HL-60 (cell line): ENCODE measurements around the gene CPXM1.

Source experiments
- DNase-seq, 2 experiments: peaks; one replicate each; pipeline ENCODE4 v3.0.0-alpha.2; 2010 to 2020; ENCODE audit warnings: low read depth in 1 of 2, low spot score in 1 of 2
- H3K27ac ChIP-seq: fragments of 250-450 bp; sonication (Bioruptor Pico); replicated peaks from 2 replicates; pipeline ENCODE4 v1.5.1; 2020; ENCODE audit warnings: mild to moderate bottlenecking, moderate library complexity
- H3K27me3 ChIP-seq: fragments of 250-450 bp; sonication (Bioruptor Pico); 2 replicates; pipeline ENCODE4 v1.5.1; 2021; ENCODE audit warnings: mild to moderate bottlenecking, moderate library complexity; ENCODE audit not compliant: insufficient read depth, poor library complexity, severe bottlenecking
- H3K4me3 ChIP-seq: replicated peaks from 2 replicates; pipeline ENCODE4 v1.5.1; 2011; ENCODE audit warnings: mild to moderate bottlenecking, control low read depth, low read length; ENCODE audit not compliant: insufficient read depth
- GABPA ChIP-seq: IDR thresholded peaks from 2 replicates; pipeline ENCODE4 v1.6.1; 2012; ENCODE audit warnings: low read depth
- POLR2AphosphoS5 ChIP-seq: IDR thresholded peaks from 2 replicates; pipeline ENCODE4 v1.6.1; 2012; ENCODE audit warnings: low read depth
- SPI1 ChIP-seq: IDR thresholded peaks from 2 replicates; pipeline ENCODE4 v1.6.1; 2012; ENCODE audit warnings: low read depth, mild to moderate bottlenecking, borderline replicate concordance
- TF ChIP-seq, protein P1 (sequence below): IDR thresholded peaks from 2 replicates; pipeline ENCODE4 v1.6.1; 2012; ENCODE audit warnings: low read depth; ENCODE audit not compliant: insufficient replicate concordance
- TF ChIP-seq, protein P2 (sequence below): IDR thresholded peaks from one replicate; pipeline ENCODE4 v1.5.1; 2011; ENCODE audit warnings: low read length, control low read depth, inconsistent platforms; ENCODE audit not compliant: insufficient read depth

The CPXM1 gene

DNA sequence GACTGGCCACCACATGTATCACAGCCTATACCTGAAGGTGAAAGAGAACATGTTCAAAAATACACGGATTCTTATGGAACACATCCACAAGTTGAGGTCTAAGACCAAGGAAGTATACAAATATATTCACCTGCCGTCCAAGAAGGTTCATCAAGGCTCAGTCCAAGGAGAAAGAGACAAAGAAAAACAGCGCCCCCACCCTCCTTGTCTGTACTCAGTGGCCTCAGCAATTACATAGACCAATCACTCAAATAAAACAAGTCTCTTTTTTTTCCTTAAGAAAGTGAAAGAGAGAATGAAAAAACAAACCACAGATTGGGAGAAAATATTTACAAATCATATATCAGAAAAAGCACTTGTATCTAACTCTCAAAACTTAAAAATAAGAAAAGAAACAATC, 19.5 kb downstream of the CPXM1 start:
- Histone ChIP-seq H3K27me3 (peaks cover 2% of the 10 kb centered on the region), H3K4me3 (no peak overlapping the region), H3K27ac (no peak overlapping the region)
- DNase-seq: no peak
- TF ChIP-seq, protein P1, sequence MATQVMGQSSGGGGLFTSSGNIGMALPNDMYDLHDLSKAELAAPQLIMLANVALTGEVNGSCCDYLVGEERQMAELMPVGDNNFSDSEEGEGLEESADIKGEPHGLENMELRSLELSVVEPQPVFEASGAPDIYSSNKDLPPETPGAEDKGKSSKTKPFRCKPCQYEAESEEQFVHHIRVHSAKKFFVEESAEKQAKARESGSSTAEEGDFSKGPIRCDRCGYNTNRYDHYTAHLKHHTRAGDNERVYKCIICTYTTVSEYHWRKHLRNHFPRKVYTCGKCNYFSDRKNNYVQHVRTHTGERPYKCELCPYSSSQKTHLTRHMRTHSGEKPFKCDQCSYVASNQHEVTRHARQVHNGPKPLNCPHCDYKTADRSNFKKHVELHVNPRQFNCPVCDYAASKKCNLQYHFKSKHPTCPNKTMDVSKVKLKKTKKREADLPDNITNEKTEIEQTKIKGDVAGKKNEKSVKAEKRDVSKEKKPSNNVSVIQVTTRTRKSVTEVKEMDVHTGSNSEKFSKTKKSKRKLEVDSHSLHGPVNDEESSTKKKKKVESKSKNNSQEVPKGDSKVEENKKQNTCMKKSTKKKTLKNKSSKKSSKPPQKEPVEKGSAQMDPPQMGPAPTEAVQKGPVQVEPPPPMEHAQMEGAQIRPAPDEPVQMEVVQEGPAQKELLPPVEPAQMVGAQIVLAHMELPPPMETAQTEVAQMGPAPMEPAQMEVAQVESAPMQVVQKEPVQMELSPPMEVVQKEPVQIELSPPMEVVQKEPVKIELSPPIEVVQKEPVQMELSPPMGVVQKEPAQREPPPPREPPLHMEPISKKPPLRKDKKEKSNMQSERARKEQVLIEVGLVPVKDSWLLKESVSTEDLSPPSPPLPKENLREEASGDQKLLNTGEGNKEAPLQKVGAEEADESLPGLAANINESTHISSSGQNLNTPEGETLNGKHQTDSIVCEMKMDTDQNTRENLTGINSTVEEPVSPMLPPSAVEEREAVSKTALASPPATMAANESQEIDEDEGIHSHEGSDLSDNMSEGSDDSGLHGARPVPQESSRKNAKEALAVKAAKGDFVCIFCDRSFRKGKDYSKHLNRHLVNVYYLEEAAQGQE: no peak
- no peak for TF ChIP-seq SPI1
- TF ChIP-seq, protein P2, sequence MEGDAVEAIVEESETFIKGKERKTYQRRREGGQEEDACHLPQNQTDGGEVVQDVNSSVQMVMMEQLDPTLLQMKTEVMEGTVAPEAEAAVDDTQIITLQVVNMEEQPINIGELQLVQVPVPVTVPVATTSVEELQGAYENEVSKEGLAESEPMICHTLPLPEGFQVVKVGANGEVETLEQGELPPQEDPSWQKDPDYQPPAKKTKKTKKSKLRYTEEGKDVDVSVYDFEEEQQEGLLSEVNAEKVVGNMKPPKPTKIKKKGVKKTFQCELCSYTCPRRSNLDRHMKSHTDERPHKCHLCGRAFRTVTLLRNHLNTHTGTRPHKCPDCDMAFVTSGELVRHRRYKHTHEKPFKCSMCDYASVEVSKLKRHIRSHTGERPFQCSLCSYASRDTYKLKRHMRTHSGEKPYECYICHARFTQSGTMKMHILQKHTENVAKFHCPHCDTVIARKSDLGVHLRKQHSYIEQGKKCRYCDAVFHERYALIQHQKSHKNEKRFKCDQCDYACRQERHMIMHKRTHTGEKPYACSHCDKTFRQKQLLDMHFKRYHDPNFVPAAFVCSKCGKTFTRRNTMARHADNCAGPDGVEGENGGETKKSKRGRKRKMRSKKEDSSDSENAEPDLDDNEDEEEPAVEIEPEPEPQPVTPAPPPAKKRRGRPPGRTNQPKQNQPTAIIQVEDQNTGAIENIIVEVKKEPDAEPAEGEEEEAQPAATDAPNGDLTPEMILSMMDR: no peak

DNA sequence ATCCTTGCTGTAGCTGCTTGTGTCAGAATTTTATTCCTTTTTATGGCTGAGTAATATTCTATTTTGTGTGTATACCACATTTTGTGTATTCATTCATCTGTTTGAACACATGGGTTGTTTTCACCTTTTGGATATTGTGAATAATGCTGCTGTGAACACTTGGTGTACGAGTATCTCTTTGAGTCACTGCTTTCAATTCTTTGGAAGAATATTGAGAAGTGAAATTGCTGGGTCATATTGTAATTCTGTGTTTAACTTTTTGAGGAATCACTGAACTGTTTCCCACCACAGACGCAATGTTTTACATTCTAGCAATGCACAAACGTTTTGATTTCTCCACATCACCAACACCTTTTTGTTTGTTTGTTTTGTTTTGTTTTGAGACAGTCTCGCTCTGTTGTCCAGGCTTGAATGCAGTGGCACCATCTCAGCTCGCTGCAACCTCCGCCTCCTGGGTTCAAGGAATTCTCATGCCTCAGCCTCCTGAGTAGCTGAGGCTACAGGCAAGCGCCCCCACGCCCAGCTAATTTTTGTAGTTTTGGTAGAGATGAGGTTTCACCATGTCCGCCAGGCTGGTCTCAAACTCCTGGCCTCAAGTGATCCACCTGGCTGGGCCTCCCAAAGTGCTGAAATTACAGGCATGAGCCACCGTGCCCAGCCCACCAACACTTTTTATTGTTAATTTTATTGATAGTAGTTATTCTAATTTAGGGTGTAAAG, 21.7 kb downstream of the CPXM1 start:
- Histone ChIP-seq H3K27ac (no peak overlapping the region), H3K27me3 (peaks cover 2% of the 10 kb centered on the region), H3K4me3 (no peak overlapping the region)
- DNase-seq: no peak
- TF ChIP-seq, protein P2: no peak
- no peak for TF ChIP-seq GABPA
- TF ChIP-seq, protein P1: no peak

DNA sequence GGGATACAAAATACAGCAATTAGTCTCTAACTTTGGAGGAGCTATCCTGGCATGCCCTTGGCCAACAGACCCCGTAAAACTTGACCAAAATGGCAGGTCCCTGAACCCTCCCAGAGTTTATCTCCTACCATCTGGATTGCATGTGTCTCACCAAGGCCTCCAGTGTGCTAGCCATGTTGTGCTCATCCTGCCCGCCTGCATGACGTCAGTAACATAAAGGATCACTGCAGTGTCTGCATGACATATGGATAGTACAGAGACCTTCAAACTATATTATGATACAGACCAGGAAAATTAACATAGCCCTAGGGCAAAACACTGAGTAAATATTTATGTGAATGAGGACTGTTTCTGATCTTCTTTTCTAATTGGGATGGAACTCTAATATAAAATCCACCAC, 25.3 kb downstream of the CPXM1 start:
- H3K4me3 ChIP-seq: no peak overlapping the region
- no peak for DNase-seq
- TF ChIP-seq, protein P2: no peak
- H3K27ac ChIP-seq: no peak overlapping the region
- H3K27me3 ChIP-seq: no peaks in the 10 kb centered on the region

DNA sequence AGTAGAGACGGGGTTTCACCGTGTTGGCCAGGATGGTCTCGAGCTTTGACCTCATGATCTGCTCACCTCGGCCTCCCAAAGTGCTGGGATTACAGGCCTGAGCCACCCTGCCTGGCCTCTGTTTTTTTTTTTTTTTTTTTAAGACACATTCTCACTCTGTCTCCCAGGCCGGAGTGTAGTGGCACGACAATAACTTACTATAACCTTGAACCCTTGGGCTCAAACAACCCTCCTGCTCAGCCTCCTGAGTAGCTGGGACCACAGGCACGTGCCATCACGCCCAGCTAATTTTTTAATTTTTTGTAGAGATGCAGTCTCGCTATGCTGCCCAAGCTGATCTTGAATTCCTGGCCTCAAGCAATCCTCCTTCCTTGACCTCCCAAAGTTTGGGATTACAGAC, 26.6 kb downstream of the CPXM1 start:
- no peak for DNase-seq
- TF ChIP-seq, protein P2: no peak
- TF ChIP-seq, protein P1: no peak
- TF ChIP-seq POLR2AphosphoS5: no peak
- no peak for TF ChIP-seq SPI1
- TF ChIP-seq GABPA: no peak

More for the DNA sequence above, 26.6 kb downstream of the CPXM1 start:
- Histone ChIP-seq H3K27me3 (peaks cover 3% of the 10 kb centered on the region), H3K4me3 (no peak overlapping the region), H3K27ac (no peak overlapping the region)
